ENCODE measurements around the gene ALDH3B2.

Gene ALDH3B2

DNA sequence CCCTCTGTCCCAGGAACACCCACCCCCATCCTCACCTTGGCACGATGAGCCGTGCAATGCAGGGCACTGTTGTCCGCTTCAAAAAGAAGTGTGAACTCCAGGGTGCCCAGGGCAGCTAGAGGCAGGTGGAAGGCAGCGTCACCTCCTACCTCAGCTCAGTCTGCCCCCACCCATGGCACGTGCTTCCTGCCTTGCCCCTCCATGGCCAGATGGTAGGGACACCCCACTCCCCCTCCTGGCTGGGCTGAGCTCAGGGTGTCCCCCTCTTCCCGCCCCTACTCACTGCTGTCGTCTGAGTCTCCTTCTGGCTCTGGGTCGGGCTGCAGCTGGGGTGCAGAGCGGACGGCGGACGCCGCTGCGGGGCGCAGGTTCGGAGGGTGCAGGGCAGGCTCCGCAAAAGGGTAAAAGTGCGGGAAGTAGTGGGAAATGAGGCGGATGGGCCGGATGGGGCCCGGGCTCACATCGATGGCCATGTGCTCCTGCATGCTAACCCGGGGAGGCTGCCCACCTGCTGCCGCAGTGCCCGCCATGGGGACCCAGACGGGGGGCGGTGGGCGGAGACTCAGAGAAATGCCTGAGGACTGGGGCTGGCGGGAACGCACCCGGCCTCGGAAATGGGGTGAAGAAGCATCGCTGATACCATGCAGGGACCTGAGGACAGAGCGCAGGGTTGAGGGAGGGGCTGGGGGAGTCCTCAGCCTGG, 58.5 kb downstream of the ALDH3B2 start:
- DNase-seq (ENCODE audit: low read depth in 2 of 2, low spot score in 1 of 2), result no peak

DNA sequence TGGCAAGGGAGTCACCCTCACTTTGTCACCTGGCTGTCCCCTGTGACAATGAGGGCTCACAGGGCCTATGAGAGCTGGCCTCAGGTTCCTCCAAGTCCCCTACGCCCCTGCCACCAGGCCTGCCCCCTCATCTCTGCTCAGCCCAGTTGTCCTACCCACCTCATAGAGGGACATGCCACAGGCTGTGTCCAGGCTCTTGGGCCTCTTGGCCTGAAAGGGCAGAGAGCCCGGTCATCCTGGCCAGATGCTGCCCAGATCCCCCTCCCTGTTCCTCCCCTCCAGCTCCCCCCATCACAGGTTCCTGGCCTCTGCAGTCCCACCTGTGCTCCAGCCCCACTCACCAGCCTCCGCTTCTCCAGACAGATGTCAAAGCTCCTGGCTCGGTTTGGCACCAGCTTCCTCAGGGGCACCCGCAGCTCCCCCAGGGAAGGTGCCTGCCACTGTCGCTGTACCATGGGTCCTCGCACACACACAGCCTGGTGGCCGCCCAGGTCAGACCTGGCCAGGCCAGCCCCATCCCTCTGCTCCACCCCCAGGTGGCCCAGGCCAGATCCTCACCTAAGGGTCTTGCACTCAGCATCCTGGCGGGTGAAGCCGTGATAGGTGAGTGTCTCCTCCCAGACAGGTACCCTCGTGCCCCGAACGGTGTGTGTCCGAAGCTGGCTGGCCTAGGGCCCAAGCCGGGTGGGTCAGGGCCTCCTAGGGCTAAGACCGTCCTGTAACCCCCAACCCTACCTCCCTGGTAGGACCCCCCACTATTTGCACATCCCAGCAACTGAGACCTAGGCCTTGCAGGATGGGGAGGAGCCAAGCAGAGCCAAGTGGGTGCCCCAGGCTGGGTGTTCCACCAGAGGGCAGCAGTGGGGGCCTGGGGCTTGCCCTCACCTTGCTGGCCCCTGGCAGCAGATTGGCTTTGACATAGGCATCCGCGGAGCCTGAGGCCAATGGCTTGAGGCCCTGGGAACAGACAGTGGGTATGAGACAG, 59.4 kb downstream of the ALDH3B2 start:
- no peak for DNase-seq (ENCODE audit: low read depth in 2 of 2, low spot score in 1 of 2)

DNA sequence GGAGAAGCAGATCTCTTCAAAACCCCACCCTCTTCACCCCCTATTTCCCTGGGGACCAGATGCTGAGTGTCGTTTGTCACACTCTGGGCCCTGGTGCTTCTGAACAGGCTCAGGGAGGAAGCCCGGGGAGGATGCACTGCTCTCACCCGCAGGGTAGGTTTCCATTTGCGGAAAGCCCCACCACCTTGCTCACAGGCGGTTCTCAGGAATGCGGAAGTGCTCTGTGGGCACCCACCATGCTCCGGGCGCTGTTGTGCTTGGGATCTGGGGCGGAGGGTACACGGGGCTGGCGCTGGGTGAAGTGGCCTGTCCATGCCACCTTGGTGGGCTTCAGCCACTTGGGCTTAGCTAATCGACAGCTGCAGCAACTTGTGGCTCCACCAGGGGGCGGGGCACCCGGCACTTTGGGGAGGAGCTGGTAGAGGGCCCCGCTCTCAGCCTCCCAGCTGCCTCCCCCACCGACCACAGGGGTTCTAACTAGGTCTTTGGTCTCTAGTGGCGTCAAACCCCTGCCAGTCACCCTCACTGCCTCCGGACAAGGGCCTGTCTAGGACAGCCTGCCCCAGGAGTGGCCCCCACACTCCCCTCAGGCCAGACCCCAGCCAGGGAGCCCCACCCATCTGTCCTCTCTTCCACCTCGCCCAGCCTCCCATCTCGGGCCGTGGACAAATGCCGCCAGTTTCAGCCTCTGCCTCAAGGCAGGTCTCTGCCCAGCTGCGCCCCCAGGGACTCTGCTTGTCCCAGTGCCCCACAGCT, 60.3 kb downstream of the ALDH3B2 start:
- DNase-seq (ENCODE audit: low read depth in 2 of 2, low spot score in 1 of 2), result peak; percentile 70 to 80

DNA sequence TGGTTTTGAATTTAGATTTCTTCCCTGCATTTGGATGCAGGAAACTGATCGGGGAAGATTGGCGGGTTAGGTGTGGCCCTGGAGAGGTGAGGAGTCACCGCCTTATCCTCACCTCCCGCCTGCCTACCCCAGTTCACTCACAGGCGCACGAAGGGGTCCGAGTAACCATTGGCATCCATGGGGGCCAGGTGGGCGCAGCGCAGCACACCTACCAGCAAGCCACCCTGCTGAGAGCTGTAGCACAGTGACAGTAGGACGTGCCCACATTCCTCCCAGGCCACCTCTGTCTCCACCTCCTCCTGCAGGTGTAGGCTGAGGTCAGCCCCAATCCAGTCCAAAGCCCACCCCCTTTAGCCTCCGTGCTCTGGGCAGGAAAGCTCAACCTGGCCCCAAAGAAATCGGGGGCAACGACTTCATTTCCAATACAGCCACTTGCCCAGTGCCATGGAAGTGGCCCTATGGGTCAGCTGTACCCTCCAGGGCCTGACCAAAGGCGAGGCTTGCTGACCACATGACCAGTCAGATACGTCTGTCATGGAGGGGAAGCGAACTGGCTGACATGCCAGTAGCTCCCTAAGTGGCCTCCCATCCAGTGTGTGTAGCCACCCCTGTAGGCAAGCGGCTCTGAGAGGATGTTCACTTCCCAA, 61.0 kb downstream of the ALDH3B2 start:
- DNase-seq (ENCODE audit: low read depth in 2 of 2, low spot score in 1 of 2), result no peak

DNA sequence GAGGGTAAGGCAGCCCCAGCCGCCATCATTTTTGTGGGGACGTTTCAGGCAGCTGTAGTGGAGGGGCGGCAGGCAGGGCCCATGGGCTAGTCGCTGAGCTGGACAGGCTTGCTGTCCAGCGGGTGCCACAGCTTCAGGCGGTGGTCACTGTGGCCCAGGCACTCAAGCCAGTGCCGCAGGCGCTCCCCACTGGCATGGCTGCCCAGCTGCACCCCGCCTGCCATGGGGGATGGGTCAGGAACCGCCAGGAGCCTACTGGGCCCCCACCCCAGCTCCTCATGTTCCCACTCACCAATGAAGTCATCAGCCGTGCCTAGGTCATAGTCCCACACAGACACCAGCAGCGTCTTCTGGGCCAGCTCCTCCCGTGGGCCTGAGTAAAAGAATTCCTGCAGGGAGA, 61.7 kb downstream of the ALDH3B2 start:
- no peak for DNase-seq (ENCODE audit: low read depth in 2 of 2, low spot score in 1 of 2)

Data from stimulated activated CD8-positive, alpha-beta memory T cell treated with anti-CD3 and anti-CD28 coated beads, Interleukin-4, amount 100 ng/mL, for 1 hour (primary cell).